ENCODE results near the gene RNU6-1. TPM values are rescaled to one million over a fixed set of nuclear protein-coding genes. Genes with fewer than 3 reads are reported as not detected.

Gene RNU6-1
- total RNA-seq, 4 donors from 2014 or later = not detected

DNA sequence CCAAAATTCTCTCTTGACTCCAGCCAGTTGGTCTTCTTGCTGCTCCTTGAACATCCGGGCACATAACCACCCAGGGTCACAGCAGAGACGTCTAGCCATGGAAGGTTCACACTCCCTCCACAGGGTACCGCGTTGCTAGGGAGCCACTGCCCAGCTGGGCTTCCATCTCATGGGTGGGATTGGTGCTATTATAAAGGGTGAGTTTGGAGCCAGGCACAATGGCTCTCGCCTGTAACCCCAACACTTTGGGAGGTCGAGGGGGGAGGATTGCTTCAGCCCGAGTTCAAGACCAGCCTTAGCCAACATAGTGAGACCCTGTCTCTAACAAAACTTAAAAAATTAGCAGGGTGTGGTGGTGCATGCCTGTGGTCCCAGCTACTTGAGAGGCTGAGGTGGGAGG is 32.0 kb downstream of the RNU6-1 start:
- H3K4me1 ChIP-seq = no peaks in the 10 kb centered on the region
- H3K27ac ChIP-seq = no peak overlapping the region
- 95% methylated on average over 7 of the region's 7 CpGs for WGBS
- H3K27me3 ChIP-seq = no peaks in the 10 kb centered on the region
- DNase-seq (ENCODE audit: low spot score in 2 of 2) = peak; percentile 14 to 72
- H3K4me3 ChIP-seq = no peak overlapping the region
- H3K36me3 ChIP-seq = peaks cover 34% of the 10 kb centered on the region
- H3K9me3 ChIP-seq = no peaks in the 10 kb centered on the region
- no peak for TF ChIP-seq POLR2AphosphoS5 (IDR thresholded peaks at IDR 0.05)
- TF ChIP-seq, protein P1, sequence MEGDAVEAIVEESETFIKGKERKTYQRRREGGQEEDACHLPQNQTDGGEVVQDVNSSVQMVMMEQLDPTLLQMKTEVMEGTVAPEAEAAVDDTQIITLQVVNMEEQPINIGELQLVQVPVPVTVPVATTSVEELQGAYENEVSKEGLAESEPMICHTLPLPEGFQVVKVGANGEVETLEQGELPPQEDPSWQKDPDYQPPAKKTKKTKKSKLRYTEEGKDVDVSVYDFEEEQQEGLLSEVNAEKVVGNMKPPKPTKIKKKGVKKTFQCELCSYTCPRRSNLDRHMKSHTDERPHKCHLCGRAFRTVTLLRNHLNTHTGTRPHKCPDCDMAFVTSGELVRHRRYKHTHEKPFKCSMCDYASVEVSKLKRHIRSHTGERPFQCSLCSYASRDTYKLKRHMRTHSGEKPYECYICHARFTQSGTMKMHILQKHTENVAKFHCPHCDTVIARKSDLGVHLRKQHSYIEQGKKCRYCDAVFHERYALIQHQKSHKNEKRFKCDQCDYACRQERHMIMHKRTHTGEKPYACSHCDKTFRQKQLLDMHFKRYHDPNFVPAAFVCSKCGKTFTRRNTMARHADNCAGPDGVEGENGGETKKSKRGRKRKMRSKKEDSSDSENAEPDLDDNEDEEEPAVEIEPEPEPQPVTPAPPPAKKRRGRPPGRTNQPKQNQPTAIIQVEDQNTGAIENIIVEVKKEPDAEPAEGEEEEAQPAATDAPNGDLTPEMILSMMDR (IDR thresholded peaks at IDR 0.05) = no peak
- no peak for TF ChIP-seq POLR2A (IDR thresholded peaks at IDR 0.05)
- no peak for TF ChIP-seq EP300 (IDR thresholded peaks at IDR 0.05)

DNA sequence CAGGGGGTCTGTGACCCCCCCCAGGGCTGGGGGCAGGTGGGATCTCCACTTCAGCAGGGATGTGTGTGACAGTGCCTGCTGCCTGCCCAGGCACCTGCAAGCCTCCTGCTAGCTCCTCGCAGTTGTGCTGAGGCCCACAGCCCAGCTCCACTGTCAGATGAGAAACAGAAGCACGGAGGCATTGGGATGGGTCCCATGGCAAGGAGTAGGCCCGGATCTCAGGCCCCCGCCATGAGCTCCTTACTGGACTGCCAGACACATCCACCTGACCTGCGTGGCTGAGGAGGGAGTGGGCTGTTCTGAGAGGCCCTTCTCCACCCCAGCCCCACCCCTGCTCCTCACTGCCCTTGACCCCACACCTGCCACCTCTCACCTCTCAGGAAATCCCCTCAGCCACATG is 32.7 kb downstream of the RNU6-1 start:
- no peaks in the 10 kb centered on the region for H3K27me3 ChIP-seq
- TF ChIP-seq POLR2A (IDR thresholded peaks at IDR 0.05) (no peak), EP300 (IDR thresholded peaks at IDR 0.05) (no peak)
- TF ChIP-seq, protein P1 (IDR thresholded peaks at IDR 0.05) = no peak
- 100% methylated on average over 5 of the region's 5 CpGs for WGBS
- H3K27ac ChIP-seq = no peak overlapping the region
- H3K4me3 ChIP-seq = no peak overlapping the region
- H3K4me1 ChIP-seq = no peaks in the 10 kb centered on the region
- peak; percentile 44 to 62 for DNase-seq (ENCODE audit: low spot score in 2 of 2)
- H3K9me3 ChIP-seq = no peaks in the 10 kb centered on the region
- peaks cover 34% of the 10 kb centered on the region for H3K36me3 ChIP-seq

DNA sequence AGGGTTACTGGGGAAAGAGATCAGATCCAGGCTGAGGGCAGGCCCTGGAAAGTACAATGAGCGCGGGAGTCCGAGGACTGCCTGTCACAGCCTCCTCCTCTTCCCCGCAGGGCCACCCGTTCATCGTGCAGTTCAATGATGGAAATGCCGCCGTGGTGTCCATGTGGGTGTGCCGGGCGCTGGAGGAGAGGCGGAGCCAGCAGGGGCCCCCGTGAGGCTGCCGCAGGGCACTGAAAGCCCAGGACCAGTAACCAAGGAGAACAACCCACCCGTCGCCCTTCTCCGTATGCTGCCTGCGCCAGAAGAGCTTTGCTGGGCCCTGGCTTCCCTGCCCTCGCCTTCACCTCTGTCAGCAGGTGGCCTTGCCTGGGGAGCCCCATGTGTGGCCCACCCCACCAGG is 33.3 kb downstream of the RNU6-1 start:
- Histone ChIP-seq H3K27me3 (no peaks in the 10 kb centered on the region), H3K9me3 (no peaks in the 10 kb centered on the region), H3K27ac (no peak overlapping the region), H3K36me3 (peaks cover 34% of the 10 kb centered on the region), H3K4me3 (no peak overlapping the region), H3K4me1 (no peaks in the 10 kb centered on the region)
- TF ChIP-seq POLR2AphosphoS5 (IDR thresholded peaks at IDR 0.05) (no peak), EP300 (IDR thresholded peaks at IDR 0.05) (no peak), POLR2A (IDR thresholded peaks at IDR 0.05) (no peak)
- TF ChIP-seq, protein P1 (IDR thresholded peaks at IDR 0.05) = no peak
- peak in 1 of 2 donors; percentile 73 for DNase-seq (ENCODE audit: low spot score in 2 of 2)
- 97% methylated on average over 18 of the region's 18 CpGs for WGBS

DNA sequence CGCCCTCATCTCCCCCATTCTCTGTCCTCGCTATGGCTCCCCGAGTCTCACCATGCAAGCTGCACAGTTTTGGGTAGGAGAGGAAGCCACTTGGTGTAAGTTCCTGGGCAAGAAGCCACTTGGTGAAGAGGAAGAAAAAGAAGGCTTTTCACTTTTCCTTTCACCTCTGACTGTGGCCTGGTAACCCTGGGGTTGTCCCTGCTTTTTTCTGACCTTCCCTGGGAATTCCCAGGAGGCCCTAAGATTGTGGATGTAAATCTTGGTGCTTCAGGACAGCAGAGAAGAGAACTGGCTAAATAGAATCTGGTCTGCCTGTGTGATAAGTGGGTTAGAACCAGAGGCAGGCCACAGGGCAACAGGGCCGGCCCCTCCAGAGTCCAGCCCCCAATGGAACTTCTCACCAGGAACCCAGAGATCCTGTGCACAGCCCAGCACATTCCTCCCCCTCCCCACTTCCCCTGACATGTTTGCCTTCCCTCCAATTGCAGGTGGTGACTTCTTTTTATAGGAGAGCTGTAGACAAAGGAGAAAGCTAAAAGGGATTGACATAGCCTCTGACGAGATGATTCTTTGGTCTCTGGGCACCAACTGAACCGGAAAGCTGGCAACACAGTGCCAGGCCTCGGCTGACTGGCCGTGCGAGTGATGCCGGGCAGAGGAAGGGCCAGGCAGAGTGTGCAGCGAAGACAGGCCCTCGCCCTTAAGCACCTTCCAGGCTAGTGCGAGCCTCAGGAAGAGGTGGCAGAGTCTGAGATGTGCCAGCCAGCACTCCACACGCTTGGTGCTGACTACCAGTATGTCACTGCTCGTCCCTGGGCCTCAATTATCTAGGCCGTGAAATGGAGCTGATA is 34.0 kb downstream of the RNU6-1 start:
- H3K27me3 ChIP-seq = no peaks in the 10 kb centered on the region
- H3K4me3 ChIP-seq = no peak overlapping the region
- no peak overlapping the region for H3K27ac ChIP-seq
- peaks cover 34% of the 10 kb centered on the region for H3K36me3 ChIP-seq
- no peaks in the 10 kb centered on the region for H3K9me3 ChIP-seq
- 80% methylated on average over 9 of the region's 16 CpGs for WGBS
- no peak for TF ChIP-seq POLR2AphosphoS5 (IDR thresholded peaks at IDR 0.05)
- TF ChIP-seq, protein P1 (IDR thresholded peaks at IDR 0.05) = no peak
- no peak for TF ChIP-seq POLR2A (IDR thresholded peaks at IDR 0.05)
- no peak for TF ChIP-seq EP300 (IDR thresholded peaks at IDR 0.05)
- no peaks in the 10 kb centered on the region for H3K4me1 ChIP-seq
- peak in 1 of 2 donors; percentile 42 for DNase-seq (ENCODE audit: low spot score in 2 of 2)

DNA sequence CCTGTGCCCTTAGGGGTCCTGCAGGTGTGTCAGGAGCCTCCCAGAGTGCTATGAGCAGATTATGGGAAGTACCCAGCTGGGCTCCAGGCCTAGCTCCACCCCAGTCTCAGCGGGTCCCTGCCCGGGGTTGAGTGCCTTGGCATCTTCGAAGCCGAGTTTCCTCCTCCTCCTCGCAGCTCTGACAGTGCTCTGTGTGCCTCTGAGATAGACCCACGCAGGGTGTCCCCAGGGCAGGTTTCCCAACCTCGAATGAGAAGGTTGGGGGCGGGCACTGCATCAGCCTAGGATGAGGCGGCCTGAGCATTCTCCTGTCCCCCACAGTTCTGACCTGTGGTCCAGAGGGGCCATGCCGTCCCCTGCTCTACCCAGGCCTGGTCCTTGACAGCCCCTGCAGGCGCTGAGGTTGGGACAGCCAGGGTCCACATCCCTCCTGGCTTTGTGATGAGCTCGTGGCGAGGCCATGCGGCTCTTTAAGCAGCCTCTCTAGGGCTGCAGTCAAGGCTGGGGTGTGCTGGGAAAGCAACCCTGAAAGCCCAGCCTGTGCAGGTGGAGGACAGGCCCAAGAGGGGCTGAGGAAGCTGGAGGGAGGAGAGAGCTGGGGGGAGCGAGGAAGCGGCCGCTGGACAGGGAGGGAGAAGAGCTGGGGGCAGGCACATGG is 34.7 kb downstream of the RNU6-1 start:
- no peak for DNase-seq (ENCODE audit: low spot score in 2 of 2)
- no peaks in the 10 kb centered on the region for H3K4me1 ChIP-seq
- H3K27me3 ChIP-seq = no peaks in the 10 kb centered on the region
- 98% methylated on average over 6 of the region's 17 CpGs for WGBS
- H3K4me3 ChIP-seq = no peak overlapping the region
- TF ChIP-seq POLR2AphosphoS5 (IDR thresholded peaks at IDR 0.05) = no peak
- TF ChIP-seq EP300 (IDR thresholded peaks at IDR 0.05) = no peak
- no peak for TF ChIP-seq POLR2A (IDR thresholded peaks at IDR 0.05)
- TF ChIP-seq, protein P1 (IDR thresholded peaks at IDR 0.05) = no peak
- no peak overlapping the region for H3K27ac ChIP-seq
- peaks cover 34% of the 10 kb centered on the region for H3K36me3 ChIP-seq
- no peaks in the 10 kb centered on the region for H3K9me3 ChIP-seq

All from suprapubic skin (tissue), 4 donors.